RCC 7860 (cell line): ENCODE results near the gene SPATA24.
A peak's percentile ranks its signal among the peaks of the same experiment; 100 is the strongest.

Experiments
- DNase-seq: peaks from one replicate; pipeline ENCODE4 v3.0.0-alpha.2; 2015; ENCODE audit warnings: low spot score
- FAIRE-seq: peaks from 2 replicates; lab custom pipeline; 2012; peaks lifted over from hg19 to GRCh38; lab: Jason Lieb, UNC

SPATA24 gene

GRCh38 chr5:139383993-139384590 lies 19.8 kb downstream of the SPATA24 start:
- DNase-seq (no peak), FAIRE-seq (no peak)

GRCh38 chr5:139383275-139383992 lies 20.5 kb downstream of the SPATA24 start, which contains the start of gene SLC23A1:
SLC23A1 (minus strand) TSS chr5:139383297; CDS start chr5:139383253, 44 bp downstream.
- peak; percentile 23 for DNase-seq
- peak; percentile 58 for FAIRE-seq

GRCh38 chr5:139382807-139383206 lies 21.1 kb downstream of the SPATA24 start:
- no peak for FAIRE-seq
- no peak for DNase-seq

GRCh38 chr5:139381837-139382761 lies 21.8 kb downstream of the SPATA24 start:
- DNase-seq (no peak), FAIRE-seq (no peak)

GRCh38 chr5:139379626-139380449 lies 24.1 kb downstream of the SPATA24 start:
- no peak for DNase-seq
- FAIRE-seq, result no peak

GRCh38 chr5:139378941-139379361 lies 24.9 kb downstream of the SPATA24 start:
- DNase-seq (no peak), FAIRE-seq (no peak)

- no peak for DNase-seq
- no peak for FAIRE-seq
Measured at GRCh38 chr5:139378101-139378825, 25.6 kb downstream of the SPATA24 start.

GRCh38 chr5:139377226-139377625 lies 26.7 kb downstream of the SPATA24 start:
- no peak for FAIRE-seq
- no peak for DNase-seq

GRCh38 chr5:139376364-139376763 lies 27.5 kb downstream of the SPATA24 start:
- FAIRE-seq, result no peak
- DNase-seq, result no peak

GRCh38 chr5:139374909-139375308 lies 29.0 kb downstream of the SPATA24 start:
- DNase-seq (no peak), FAIRE-seq (no peak)

GRCh38 chr5:139371482-139372435 lies 32.1 kb downstream of the SPATA24 start:
- FAIRE-seq, result no peak
- DNase-seq, result no peak

GRCh38 chr5:139369181-139369580 lies 34.7 kb downstream of the SPATA24 start:
- DNase-seq (no peak), FAIRE-seq (no peak)

GRCh38 chr5:139368613-139369012 lies 35.3 kb downstream of the SPATA24 start:
- FAIRE-seq (no peak), DNase-seq (no peak)

- DNase-seq (no peak), FAIRE-seq (no peak)
Measured at GRCh38 chr5:139364466-139364865, 39.4 kb downstream of the SPATA24 start.

GRCh38 chr5:139363937-139364336 lies 40.0 kb downstream of the SPATA24 start:
- DNase-seq (no peak), FAIRE-seq (no peak)

- FAIRE-seq (no peak), DNase-seq (no peak)
Measured at GRCh38 chr5:139361835-139362429, 42.0 kb downstream of the SPATA24 start.

- DNase-seq, result no peak
- FAIRE-seq, result no peak
Measured at GRCh38 chr5:139360384-139360783, 43.5 kb downstream of the SPATA24 start.

- no peak for DNase-seq
- FAIRE-seq, result no peak
Measured at GRCh38 chr5:139358064-139358463, 45.8 kb downstream of the SPATA24 start.
